Neural cell (in vitro differentiated cells): ENCODE results near the gene SUPT3H. TPM values are rescaled to one million over a fixed set of nuclear protein-coding genes. Genes with fewer than 3 reads are reported as not detected.

ENCODE experiments used
- H2AFZ ChIP-seq: fragments of 200-600, 300-800 bp; sonication (generic), shearing (Covaris generic); 2 replicates; pipeline ENCODE4 v1.6.0; 2014; ENCODE audit warnings: low read depth, mild to moderate bottlenecking, antibody characterized with exemption, low read length, moderate library complexity
- H3F3A ChIP-seq: fragments of 200-600 bp; shearing (Covaris generic); 2 replicates; pipeline ENCODE4 v1.6.1; 2016; ENCODE audit warnings: mild to moderate bottlenecking, moderate library complexity, mixed read lengths, antibody characterized with exemption, low read length; ENCODE audit not compliant: insufficient read depth, poor library complexity, severe bottlenecking
- H3K27ac ChIP-seq: fragments of 200-600, 300-800 bp; sonication (generic), shearing (Covaris generic); 2 replicates; pipeline ENCODE4 v1.5.1; 2014; ENCODE audit warnings: mild to moderate bottlenecking, low read length, moderate library complexity
- H3K27me3 ChIP-seq: fragments of 300-800, 200-600 bp; sonication (generic), shearing (Covaris generic); 2 replicates; pipeline ENCODE4 v1.6.0; 2014; ENCODE audit warnings: mild to moderate bottlenecking, low read depth, low read length, moderate library complexity; ENCODE audit not compliant: insufficient read depth
- H3K36me3 ChIP-seq: fragments of 300-800, 200-600 bp; sonication (generic), shearing (Covaris generic); 2 replicates; pipeline ENCODE4 v1.5.1; 2014; ENCODE audit warnings: mild to moderate bottlenecking, antibody characterized with exemption, low read length, moderate library complexity; ENCODE audit not compliant: insufficient read depth
- H3K4me2 ChIP-seq: fragments of 300-800, 200-600 bp; sonication (generic), shearing (Covaris generic); 2 replicates; pipeline ENCODE4 v1.6.0; 2014; ENCODE audit warnings: mild to moderate bottlenecking, low read length
- H3K4me3 ChIP-seq: fragments of 300-800, 200-600 bp; sonication (generic), shearing (Covaris generic); 2 replicates; pipeline ENCODE4 v1.5.1; 2014; ENCODE audit warnings: mild to moderate bottlenecking, low read length, moderate library complexity
- H3K79me2 ChIP-seq: fragments of 200-600 bp; shearing (Covaris generic); replicated peaks from 2 replicates; pipeline ENCODE4 v1.6.0; 2014; ENCODE audit warnings: mild to moderate bottlenecking, low read length, moderate library complexity; ENCODE audit not compliant: insufficient read depth
- H3K9ac ChIP-seq: fragments of 300-800, 200-600 bp; sonication (generic), shearing (Covaris generic); 2 replicates; pipeline ENCODE4 v1.6.1; 2016; ENCODE audit warnings: mild to moderate bottlenecking, low read length, mixed read lengths
- H3K9me2 ChIP-seq: fragments of 200-600 bp; shearing (Covaris generic); 2 replicates; pipeline ENCODE4 v1.6.1; 2016; ENCODE audit warnings: mild to moderate bottlenecking, low read length, mixed read lengths; ENCODE audit not compliant: insufficient read depth
- H3K9me3 ChIP-seq: fragments of 200-600, 300-800 bp; sonication (generic), shearing (Covaris generic); 2 replicates; pipeline ENCODE4 v1.6.1; 2016; ENCODE audit warnings: mild to moderate bottlenecking, mixed run types, low read length, moderate library complexity, mixed read lengths
- H4K20me1 ChIP-seq: fragments of 200-600 bp; shearing (Covaris generic); 2 replicates; pipeline ENCODE4 v1.6.1; 2016; ENCODE audit warnings: mild to moderate bottlenecking, mixed run types; ENCODE audit not compliant: insufficient read depth
- EP300 ChIP-seq: fragments of 450-650 bp; conservative IDR thresholded peaks from 2 replicates; pipeline ENCODE4 v1.6.1; 2014; ENCODE audit warnings: antibody characterized with exemption, mild to moderate bottlenecking, moderate library complexity; ENCODE audit not compliant: poor library complexity, severe bottlenecking
- EZH2 ChIP-seq: fragments of 200-600, 300-800 bp; shearing (Covaris generic), sonication (generic); IDR thresholded peaks from 2 replicates; pipeline ENCODE4 v1.6.1; 2014; ENCODE audit warnings: antibody characterized with exemption, low read length, borderline replicate concordance, mild to moderate bottlenecking; ENCODE audit not compliant: insufficient read depth, poor library complexity, severe bottlenecking
- MXI1 ChIP-seq: fragments of 450-650 bp; conservative IDR thresholded peaks from 2 replicates; pipeline ENCODE4 v1.6.1; 2014; ENCODE audit warnings: antibody characterized with exemption, mild to moderate bottlenecking; ENCODE audit not compliant: poor library complexity, severe bottlenecking
- POLR2AphosphoS5 ChIP-seq: IDR thresholded peaks from 2 replicates; pipeline ENCODE4 v1.6.1; 2012
- RAD21 ChIP-seq: fragments of 450-650 bp; conservative IDR thresholded peaks from 2 replicates; pipeline ENCODE4 v1.6.1; 2014; ENCODE audit warnings: antibody characterized with exemption, mild to moderate bottlenecking, moderate library complexity
- SMC3 ChIP-seq: fragments of 450-650 bp; conservative IDR thresholded peaks from 2 replicates; pipeline ENCODE4 v1.6.1; 2014; ENCODE audit warnings: antibody characterized with exemption, mild to moderate bottlenecking, moderate library complexity; ENCODE audit not compliant: poor library complexity
- TAF1 ChIP-seq: IDR thresholded peaks from 2 replicates; pipeline ENCODE4 v1.6.1; 2012; ENCODE audit warnings: low read depth
- polyA plus RNA-seq: library from polyadenylated mRNA; depleted of rRNA; stranded (reverse); fragments of >200 nt; gene quantifications from 2 replicates; pipeline ENCODE4 v1.2.3, GENCODE V29; 2014
- TF ChIP-seq, protein P1 (sequence below): fragments of 450-650 bp; IDR thresholded peaks from 2 replicates; pipeline ENCODE4 v1.5.1; 2014; ENCODE audit warnings: antibody characterized with exemption, mild to moderate bottlenecking, moderate library complexity; ENCODE audit not compliant: poor library complexity, severe bottlenecking
- TF ChIP-seq, protein P2 (sequence below): IDR thresholded peaks from 2 replicates; pipeline ENCODE4 v1.6.1; 2012; ENCODE audit warnings: borderline replicate concordance

SUPT3H gene
- polyA plus RNA-seq, 1 donor from 2014 or later: 6.8 TPM

DNA sequence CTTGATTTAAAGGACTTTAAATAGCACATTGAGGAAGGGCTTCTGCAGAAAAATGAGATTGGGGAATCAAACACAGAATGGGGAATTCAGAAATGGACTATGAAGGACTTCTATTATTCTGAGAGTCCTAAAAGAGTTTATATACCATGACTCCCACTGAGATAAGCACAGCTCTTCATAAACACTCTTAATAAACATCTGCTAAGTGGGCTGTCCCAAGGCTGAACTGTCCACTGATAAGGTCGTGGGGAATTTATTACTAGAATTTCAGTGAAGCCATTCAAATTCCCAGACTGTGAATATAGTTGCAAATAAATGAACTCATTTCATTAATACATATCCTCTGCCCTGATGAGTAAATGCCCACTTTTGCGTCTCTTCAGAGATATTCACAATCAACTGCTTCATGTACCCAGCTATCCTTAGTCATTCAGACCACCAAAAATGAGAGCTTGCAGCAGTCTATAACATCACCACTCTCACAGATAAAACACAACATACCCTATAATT is 517.8 kb downstream of the SUPT3H start:
- no peaks in the 10 kb centered on the region for H3K79me2 ChIP-seq
- no peaks in the 10 kb centered on the region for H4K20me1 ChIP-seq
- no peak overlapping the region for H3K4me2 ChIP-seq
- no peaks in the 10 kb centered on the region for H3K27me3 ChIP-seq
- no peaks in the 10 kb centered on the region for H3K9me2 ChIP-seq
- TF ChIP-seq TAF1 (no peak), SMC3 (no peak), MXI1 (no peak), POLR2AphosphoS5 (no peak), RAD21 (no peak), EZH2 (no peak), EP300 (no peak)
- TF ChIP-seq, protein P1, sequence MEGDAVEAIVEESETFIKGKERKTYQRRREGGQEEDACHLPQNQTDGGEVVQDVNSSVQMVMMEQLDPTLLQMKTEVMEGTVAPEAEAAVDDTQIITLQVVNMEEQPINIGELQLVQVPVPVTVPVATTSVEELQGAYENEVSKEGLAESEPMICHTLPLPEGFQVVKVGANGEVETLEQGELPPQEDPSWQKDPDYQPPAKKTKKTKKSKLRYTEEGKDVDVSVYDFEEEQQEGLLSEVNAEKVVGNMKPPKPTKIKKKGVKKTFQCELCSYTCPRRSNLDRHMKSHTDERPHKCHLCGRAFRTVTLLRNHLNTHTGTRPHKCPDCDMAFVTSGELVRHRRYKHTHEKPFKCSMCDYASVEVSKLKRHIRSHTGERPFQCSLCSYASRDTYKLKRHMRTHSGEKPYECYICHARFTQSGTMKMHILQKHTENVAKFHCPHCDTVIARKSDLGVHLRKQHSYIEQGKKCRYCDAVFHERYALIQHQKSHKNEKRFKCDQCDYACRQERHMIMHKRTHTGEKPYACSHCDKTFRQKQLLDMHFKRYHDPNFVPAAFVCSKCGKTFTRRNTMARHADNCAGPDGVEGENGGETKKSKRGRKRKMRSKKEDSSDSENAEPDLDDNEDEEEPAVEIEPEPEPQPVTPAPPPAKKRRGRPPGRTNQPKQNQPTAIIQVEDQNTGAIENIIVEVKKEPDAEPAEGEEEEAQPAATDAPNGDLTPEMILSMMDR: no peak
- TF ChIP-seq, protein P2, sequence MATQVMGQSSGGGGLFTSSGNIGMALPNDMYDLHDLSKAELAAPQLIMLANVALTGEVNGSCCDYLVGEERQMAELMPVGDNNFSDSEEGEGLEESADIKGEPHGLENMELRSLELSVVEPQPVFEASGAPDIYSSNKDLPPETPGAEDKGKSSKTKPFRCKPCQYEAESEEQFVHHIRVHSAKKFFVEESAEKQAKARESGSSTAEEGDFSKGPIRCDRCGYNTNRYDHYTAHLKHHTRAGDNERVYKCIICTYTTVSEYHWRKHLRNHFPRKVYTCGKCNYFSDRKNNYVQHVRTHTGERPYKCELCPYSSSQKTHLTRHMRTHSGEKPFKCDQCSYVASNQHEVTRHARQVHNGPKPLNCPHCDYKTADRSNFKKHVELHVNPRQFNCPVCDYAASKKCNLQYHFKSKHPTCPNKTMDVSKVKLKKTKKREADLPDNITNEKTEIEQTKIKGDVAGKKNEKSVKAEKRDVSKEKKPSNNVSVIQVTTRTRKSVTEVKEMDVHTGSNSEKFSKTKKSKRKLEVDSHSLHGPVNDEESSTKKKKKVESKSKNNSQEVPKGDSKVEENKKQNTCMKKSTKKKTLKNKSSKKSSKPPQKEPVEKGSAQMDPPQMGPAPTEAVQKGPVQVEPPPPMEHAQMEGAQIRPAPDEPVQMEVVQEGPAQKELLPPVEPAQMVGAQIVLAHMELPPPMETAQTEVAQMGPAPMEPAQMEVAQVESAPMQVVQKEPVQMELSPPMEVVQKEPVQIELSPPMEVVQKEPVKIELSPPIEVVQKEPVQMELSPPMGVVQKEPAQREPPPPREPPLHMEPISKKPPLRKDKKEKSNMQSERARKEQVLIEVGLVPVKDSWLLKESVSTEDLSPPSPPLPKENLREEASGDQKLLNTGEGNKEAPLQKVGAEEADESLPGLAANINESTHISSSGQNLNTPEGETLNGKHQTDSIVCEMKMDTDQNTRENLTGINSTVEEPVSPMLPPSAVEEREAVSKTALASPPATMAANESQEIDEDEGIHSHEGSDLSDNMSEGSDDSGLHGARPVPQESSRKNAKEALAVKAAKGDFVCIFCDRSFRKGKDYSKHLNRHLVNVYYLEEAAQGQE: no peak
- H3K9ac ChIP-seq: no peak overlapping the region
- no peaks in the 10 kb centered on the region for H3K36me3 ChIP-seq
- H3K4me3 ChIP-seq: no peak overlapping the region
- no peaks in the 10 kb centered on the region for H3K9me3 ChIP-seq
- H3F3A ChIP-seq: no peaks in the 10 kb centered on the region
- H2AFZ ChIP-seq: no peak overlapping the region
- no peak overlapping the region for H3K27ac ChIP-seq

DNA sequence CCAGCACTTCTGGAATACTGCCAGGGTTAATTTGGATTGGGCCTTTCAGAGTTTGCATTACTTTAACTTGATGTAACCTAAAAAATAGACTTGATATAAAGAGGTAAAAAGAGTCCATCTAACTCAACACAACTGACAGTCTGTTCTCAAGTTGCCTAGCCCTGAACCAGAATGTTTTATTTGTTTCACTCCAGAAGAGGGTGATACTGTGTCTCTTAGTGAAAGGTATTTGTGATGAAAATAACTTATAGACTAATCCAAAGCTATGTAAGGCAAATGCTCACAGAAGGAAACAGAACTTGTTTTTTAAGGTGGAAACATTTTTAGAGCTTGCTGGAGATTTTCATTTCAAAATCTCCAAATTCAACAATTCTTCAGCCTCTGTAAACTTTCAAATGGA is 518.7 kb downstream of the SUPT3H start:
- Histone ChIP-seq H3K27ac (no peak overlapping the region), H3K36me3 (no peaks in the 10 kb centered on the region), H3K4me3 (no peak overlapping the region), H3K9ac (no peak overlapping the region), H3F3A (no peaks in the 10 kb centered on the region), H3K27me3 (no peaks in the 10 kb centered on the region), H3K79me2 (no peaks in the 10 kb centered on the region), H3K4me2 (no peak overlapping the region), H2AFZ (no peak overlapping the region), H3K9me2 (no peaks in the 10 kb centered on the region), H3K9me3 (no peaks in the 10 kb centered on the region), H4K20me1 (no peaks in the 10 kb centered on the region)
- TF ChIP-seq SMC3 (no peak), EZH2 (no peak), MXI1 (no peak), EP300 (no peak)
